Gastrocnemius medialis (tissue), 4 donors: ENCODE results near the gene TMSB4X.

Experiments used
- CTCF ChIP-seq, 5 experiments: fragments of 450-650 bp in 3 of 5; fragments of 200-600 bp in 2 of 5; sonication (generic) in 2 of 5; IDR thresholded peaks in 4 of 5; conservative IDR thresholded peaks in 1 of 5; 1 replicate in 4 of 5; 2 replicates in 1 of 5; pipeline ENCODE4 v1.5.1; 2016 to 2019; ENCODE audit warnings: antibody characterized with exemption in 5 of 5, mild to moderate bottlenecking in 3 of 5, moderate library complexity in 3 of 5
- POLR2A ChIP-seq, 2 donors: fragments of 450-650 bp; IDR thresholded peaks; one replicate each; pipeline ENCODE4 v1.6.1; 2017; ENCODE audit warnings: antibody characterized with exemption in 2 of 2, mild to moderate bottlenecking in 2 of 2, moderate library complexity in 2 of 2

- TF ChIP-seq CTCF (IDR thresholded peaks at IDR 0.05 in 4 of 5, conservative IDR thresholded peaks at IDR 0.05 in 1 of 5): no peak
- no peak for TF ChIP-seq POLR2A (IDR thresholded peaks at IDR 0.05)
These were observed 20.5 kb upstream of the TMSB4X start for GRCh38 chrX:12954376-12954775.
